Measurements from ENCODE around the gene GLYR1.

The GLYR1 gene

GRCh38 chr16:4855371-4855770 lies 8.3 kb upstream of the GLYR1 start:
- in situ Hi-C loops (cut with HindIII; ENCODE audit: low sequenced_read_pairs) = no loop called here

GRCh38 chr16:4852221-4852872 lies 5.3 kb upstream of the GLYR1 start:
- no peak overlapping the region for H3K4me3 ChIP-seq (ENCODE audit: low read depth, low read length)
- no peak for TF ChIP-seq CTCF (IDR thresholded peaks at IDR 0.05; ENCODE audit: low read depth, low read length)
- peak; percentile 13 for DNase-seq (ENCODE audit: low read depth, low spot score)
- in situ Hi-C loops (cut with HindIII; ENCODE audit: low sequenced_read_pairs) = no loop called here

More at GRCh38 chr16:4855371-4855770, 8.3 kb upstream of the GLYR1 start:
- DNase-seq (ENCODE audit: low read depth, low spot score) = no peak
- no peak for TF ChIP-seq CTCF (IDR thresholded peaks at IDR 0.05; ENCODE audit: low read depth, low read length)
- no peak overlapping the region for H3K4me3 ChIP-seq (ENCODE audit: low read depth, low read length)

GRCh38 chr16:4850211-4850610 lies 3.1 kb upstream of the GLYR1 start:
- TF ChIP-seq CTCF (IDR thresholded peaks at IDR 0.05; ENCODE audit: low read depth, low read length) = no peak
- in situ Hi-C loops (cut with HindIII; ENCODE audit: low sequenced_read_pairs) = no loop called here
- H3K4me3 ChIP-seq (ENCODE audit: low read depth, low read length) = no peak overlapping the region
- DNase-seq (ENCODE audit: low read depth, low spot score) = no peak

GRCh38 chr16:4847774-4848587 lies 893 bp upstream of the GLYR1 start:
- no peak for TF ChIP-seq CTCF (IDR thresholded peaks at IDR 0.05; ENCODE audit: low read depth, low read length)
- in situ Hi-C loops (cut with HindIII; ENCODE audit: low sequenced_read_pairs) = no loop called here
- peak; percentile 57 for DNase-seq (ENCODE audit: low read depth, low spot score)

GRCh38 chr16:4846503-4846900 lies 586 bp downstream of the GLYR1 start:
- in situ Hi-C loops (cut with HindIII; ENCODE audit: low sequenced_read_pairs) = no loop called here
- TF ChIP-seq CTCF (IDR thresholded peaks at IDR 0.05; ENCODE audit: low read depth, low read length) = no peak
- peak overlapping the region; percentile 90 for H3K4me3 ChIP-seq (ENCODE audit: low read depth, low read length)
- DNase-seq (ENCODE audit: low read depth, low spot score) = peak; percentile 56

More at GRCh38 chr16:4847774-4848587, 893 bp upstream of the GLYR1 start:
- peak overlapping the region; percentile 78 for H3K4me3 ChIP-seq (ENCODE audit: low read depth, low read length)

GRCh38 chr16:4840984-4841383 lies 6.1 kb downstream of the GLYR1 start:
- no peak for TF ChIP-seq CTCF (IDR thresholded peaks at IDR 0.05; ENCODE audit: low read depth, low read length)
- no peak overlapping the region for H3K4me3 ChIP-seq (ENCODE audit: low read depth, low read length)
- in situ Hi-C loops (cut with HindIII; ENCODE audit: low sequenced_read_pairs) = no loop called here
- no peak for DNase-seq (ENCODE audit: low read depth, low spot score)

Measured in astrocyte of the spinal cord (primary cell).